ENCODE data around the gene FAM117B.
"Not testable (repeated sequence)": the region's sequence is repeated elsewhere in the genome, so short reads cannot be mapped to it uniquely, and the experiment has no call there.

Gene FAM117B

GRCh38 chr2:202782940-202783558 lies 148.3 kb downstream of the FAM117B start:
- Histone ChIP-seq H3K36me3 (replicated peaks) (no peaks in the 10 kb centered on the region), H3K4me3 (ENCODE audit: low read depth, low read length) (no peak overlapping the region), H3K27ac (no peak overlapping the region), H3K27me3 (replicated peaks) (no peaks in the 10 kb centered on the region)
- no peak for TF ChIP-seq CTCF (IDR thresholded peaks at IDR 0.05; ENCODE audit: low read depth, low read length, missing control alignments)
- in situ Hi-C loops (cut with HindIII; ENCODE audit: low pct_ligation_motif_present, low sequenced_read_pairs): no loop called here
- no peak for DNase-seq

GRCh38 chr2:202786842-202787241 lies 152.1 kb downstream of the FAM117B start:
- no peak for TF ChIP-seq CTCF (IDR thresholded peaks at IDR 0.05; ENCODE audit: low read depth, low read length, missing control alignments)
- H3K4me3 ChIP-seq (ENCODE audit: low read depth, low read length): no peak overlapping the region
- H3K27me3 ChIP-seq (replicated peaks): no peaks in the 10 kb centered on the region
- in situ Hi-C loops (cut with HindIII; ENCODE audit: low pct_ligation_motif_present, low sequenced_read_pairs): no loop called here
- no peaks in the 10 kb centered on the region for H3K36me3 ChIP-seq (replicated peaks)
- DNase-seq: no peak
- no peak overlapping the region for H3K27ac ChIP-seq

GRCh38 chr2:202790676-202791075 lies 155.9 kb downstream of the FAM117B start:
- no peak for TF ChIP-seq CTCF (IDR thresholded peaks at IDR 0.05; ENCODE audit: low read depth, low read length, missing control alignments)
- no peaks in the 10 kb centered on the region for H3K27me3 ChIP-seq (replicated peaks)
- in situ Hi-C loops (cut with HindIII; ENCODE audit: low pct_ligation_motif_present, low sequenced_read_pairs): no loop called here

GRCh38 chr2:202797944-202798343 lies 163.2 kb downstream of the FAM117B start:
- no peak overlapping the region for H3K27ac ChIP-seq
- in situ Hi-C loops (cut with HindIII; ENCODE audit: low pct_ligation_motif_present, low sequenced_read_pairs): no loop called here
- TF ChIP-seq CTCF (IDR thresholded peaks at IDR 0.05; ENCODE audit: low read depth, low read length, missing control alignments): no peak
- no peaks in the 10 kb centered on the region for H3K36me3 ChIP-seq (replicated peaks)
- H3K4me3 ChIP-seq (ENCODE audit: low read depth, low read length): no peak overlapping the region
- DNase-seq: no peak
- no peaks in the 10 kb centered on the region for H3K27me3 ChIP-seq (replicated peaks)

More at GRCh38 chr2:202790676-202791075, 155.9 kb downstream of the FAM117B start:
- no peak overlapping the region for H3K27ac ChIP-seq
- H3K36me3 ChIP-seq (replicated peaks): no peaks in the 10 kb centered on the region
- no peak for DNase-seq
- H3K4me3 ChIP-seq (ENCODE audit: low read depth, low read length): no peak overlapping the region

GRCh38 chr2:202805911-202806310 lies 171.1 kb downstream of the FAM117B start:
- H3K36me3 ChIP-seq (replicated peaks); H3K27ac ChIP-seq; H3K4me3 ChIP-seq (ENCODE audit: low read depth, low read length); in situ Hi-C loops (cut with HindIII; ENCODE audit: low pct_ligation_motif_present, low sequenced_read_pairs); H3K27me3 ChIP-seq (replicated peaks): not testable (repeated sequence)
- DNase-seq: peak; percentile 38

GRCh38 chr2:202807431-202808138 lies 172.8 kb downstream of the FAM117B start:
- H3K27me3 ChIP-seq (replicated peaks); H3K36me3 ChIP-seq (replicated peaks); H3K4me3 ChIP-seq (ENCODE audit: low read depth, low read length); H3K27ac ChIP-seq; in situ Hi-C loops (cut with HindIII; ENCODE audit: low pct_ligation_motif_present, low sequenced_read_pairs): not testable (repeated sequence)
- DNase-seq: peak; percentile 75

- no peaks in the 10 kb centered on the region for H3K27me3 ChIP-seq (replicated peaks)
- DNase-seq: no peak
- no peak overlapping the region for H3K4me3 ChIP-seq (ENCODE audit: low read depth, low read length)
- no peaks in the 10 kb centered on the region for H3K36me3 ChIP-seq (replicated peaks)
- in situ Hi-C loops (cut with HindIII; ENCODE audit: low pct_ligation_motif_present, low sequenced_read_pairs): no loop called here
- no peak overlapping the region for H3K27ac ChIP-seq
- no peak for TF ChIP-seq CTCF (IDR thresholded peaks at IDR 0.05; ENCODE audit: low read depth, low read length, missing control alignments)
Measured at GRCh38 chr2:202808754-202809153, 174.0 kb downstream of the FAM117B start.
